DND-41 (cell line): ENCODE data around the gene ZHX3.

Experiments used
- ATAC-seq: fragments of 200-7000 bp; cut with Tn5 transposase; 3 replicates; pipeline ENCODE4 v1.9.1; 2021; ENCODE audit warnings: low read depth; ENCODE audit not compliant: insufficient read depth
- DNase-seq: peaks from one replicate; pipeline ENCODE4 v3.0.0-alpha.2; 2020
- H2AFZ ChIP-seq: 2 replicates; pipeline ENCODE4 v1.6.0; 2012; ENCODE audit warnings: low read depth, low read length
- H3K27ac ChIP-seq: 2 replicates; pipeline ENCODE4 v1.5.1; 2012; ENCODE audit warnings: low read length, inconsistent platforms
- H3K27me3 ChIP-seq: fragments of 200-600 bp; sonication (generic); 2 replicates; pipeline ENCODE4 v1.6.0; 2012; ENCODE audit warnings: low read length, mild to moderate bottlenecking, inconsistent platforms; ENCODE audit not compliant: insufficient read depth, poor library complexity
- H3K36me3 ChIP-seq: 2 replicates; pipeline ENCODE4 v1.5.1; 2012; ENCODE audit warnings: low read length, inconsistent platforms; ENCODE audit not compliant: insufficient read depth
- H3K4me1 ChIP-seq: 2 replicates; pipeline ENCODE4 v1.5.1; 2012; ENCODE audit warnings: mild to moderate bottlenecking, low read length; ENCODE audit not compliant: insufficient read depth
- H3K4me2 ChIP-seq: 2 replicates; pipeline ENCODE4 v1.6.0; 2012; ENCODE audit warnings: mild to moderate bottlenecking, moderate library complexity, low read length, inconsistent platforms; ENCODE audit not compliant: insufficient read depth
- H3K4me3 ChIP-seq, 2 experiments: fragments of 200-600 bp in 1 of 2; shearing (Covaris generic) in 1 of 2; 2 replicates each; pipeline ENCODE4 v1.5.1; 2012 to 2016; ENCODE audit warnings: inconsistent platforms in 2 of 2, low read length in 2 of 2, mild to moderate bottlenecking in 2 of 2, low read depth in 1 of 2, moderate library complexity in 1 of 2
- H3K79me2 ChIP-seq: 2 replicates; pipeline ENCODE4 v1.6.0; 2012; ENCODE audit warnings: low read length, inconsistent platforms; ENCODE audit not compliant: insufficient read depth
- H3K9ac ChIP-seq: 2 replicates; pipeline ENCODE4 v1.6.0; 2012; ENCODE audit warnings: low read depth, mild to moderate bottlenecking, inconsistent platforms, low read length, moderate library complexity
- H3K9me3 ChIP-seq: 2 replicates; pipeline ENCODE4 v1.5.1; 2012; ENCODE audit warnings: low read length, moderate library complexity, mild to moderate bottlenecking, inconsistent platforms; ENCODE audit not compliant: insufficient read depth, severe bottlenecking
- H4K20me1 ChIP-seq: 2 replicates; pipeline ENCODE4 v1.6.0; 2012; ENCODE audit warnings: low read length; ENCODE audit not compliant: insufficient read depth
- CTCF ChIP-seq: IDR thresholded peaks from 2 replicates; pipeline ENCODE4 v1.5.1; 2012; ENCODE audit warnings: borderline replicate concordance, low read length, moderate library complexity, mild to moderate bottlenecking; ENCODE audit not compliant: poor library complexity, severe bottlenecking; ENCODE audit errors: extremely low read depth
- EZH2 ChIP-seq: IDR thresholded peaks from 3 replicates; pipeline ENCODE4 v1.6.1; 2012; ENCODE audit warnings: borderline replicate concordance, low read depth, mild to moderate bottlenecking, moderate library complexity, low read length, inconsistent platforms; ENCODE audit not compliant: severe bottlenecking

Gene ZHX3

GRCh38 chr20:41317546-41318270 is at the start of gene ZHX3:
Gene ZHX3, minus strand, starts transcription at chr20:41317731. Its CDS starts 112,815 bp downstream, at chr20:41204916.
- Histone ChIP-seq H2AFZ (peak within 1 kb of the TSS; percentile 76), H3K79me2 (peaks cover 15% of the 10 kb centered on the region; the same call in 1 of the 2 replicates), H3K27me3 (no peaks in the 10 kb centered on the region), H3K4me2 (peak within 1 kb of the TSS; percentile 93), H3K4me3 (peak within 1 kb of the TSS; percentile 63 to 80), H3K27ac (peak within 1 kb of the TSS; percentile 79), H3K9ac (peak within 1 kb of the TSS; percentile 69), H3K4me1 (peaks cover 27% of the 10 kb centered on the region), H3K36me3 (no peaks in the 10 kb centered on the region), H3K9me3 (no peaks in the 10 kb centered on the region), H4K20me1 (no peaks in the 10 kb centered on the region)
- DNase-seq: peak; percentile 99
- peak; percentile 98 for ATAC-seq
- TF ChIP-seq CTCF (no peak), EZH2 (no peak)

- Histone ChIP-seq H4K20me1 (no peaks in the 10 kb centered on the region), H3K9me3 (no peaks in the 10 kb centered on the region), H3K4me3 (no peak overlapping the region), H3K27me3 (no peaks in the 10 kb centered on the region), H3K79me2 (no peaks in the 10 kb centered on the region), H3K4me1 (no peaks in the 10 kb centered on the region), H2AFZ (no peak overlapping the region), H3K4me2 (no peak overlapping the region), H3K27ac (no peak overlapping the region), H3K36me3 (no peaks in the 10 kb centered on the region), H3K9ac (no peak overlapping the region)
- no peak for DNase-seq
- TF ChIP-seq CTCF (no peak), EZH2 (no peak)
- ATAC-seq: no peak
Measured at GRCh38 chr20:41367393-41367695, 49.8 kb upstream of the ZHX3 start.

GRCh38 chr20:41366546-41367392 is 49.2 kb upstream of the ZHX3 start, which contains the start of gene EMILIN3:
Gene EMILIN3, minus strand, starts transcription at chr20:41366818. Its CDS starts 184 bp downstream, at chr20:41366634.
- Histone ChIP-seq H2AFZ (no peak within 1 kb of the TSS), H3K36me3 (no peaks in the 10 kb centered on the region), H3K4me3 (no peak within 1 kb of the TSS), H3K4me1 (no peaks in the 10 kb centered on the region), H4K20me1 (no peaks in the 10 kb centered on the region), H3K4me2 (no peak within 1 kb of the TSS), H3K27me3 (no peaks in the 10 kb centered on the region), H3K9ac (no peak within 1 kb of the TSS), H3K9me3 (no peaks in the 10 kb centered on the region), H3K79me2 (no peaks in the 10 kb centered on the region), H3K27ac (no peak within 1 kb of the TSS)
- TF ChIP-seq EZH2: no peak
- no peak for TF ChIP-seq CTCF
- no peak for DNase-seq
- ATAC-seq: no peak
